ENCODE measurements around the gene KDM7A. TPM values are rescaled to one million over a fixed set of nuclear protein-coding genes. Genes with fewer than 3 reads are reported as not detected.

KDM7A gene
- total RNA-seq, 1 experiment from 2014 or later: 5.1 TPM

DNA sequence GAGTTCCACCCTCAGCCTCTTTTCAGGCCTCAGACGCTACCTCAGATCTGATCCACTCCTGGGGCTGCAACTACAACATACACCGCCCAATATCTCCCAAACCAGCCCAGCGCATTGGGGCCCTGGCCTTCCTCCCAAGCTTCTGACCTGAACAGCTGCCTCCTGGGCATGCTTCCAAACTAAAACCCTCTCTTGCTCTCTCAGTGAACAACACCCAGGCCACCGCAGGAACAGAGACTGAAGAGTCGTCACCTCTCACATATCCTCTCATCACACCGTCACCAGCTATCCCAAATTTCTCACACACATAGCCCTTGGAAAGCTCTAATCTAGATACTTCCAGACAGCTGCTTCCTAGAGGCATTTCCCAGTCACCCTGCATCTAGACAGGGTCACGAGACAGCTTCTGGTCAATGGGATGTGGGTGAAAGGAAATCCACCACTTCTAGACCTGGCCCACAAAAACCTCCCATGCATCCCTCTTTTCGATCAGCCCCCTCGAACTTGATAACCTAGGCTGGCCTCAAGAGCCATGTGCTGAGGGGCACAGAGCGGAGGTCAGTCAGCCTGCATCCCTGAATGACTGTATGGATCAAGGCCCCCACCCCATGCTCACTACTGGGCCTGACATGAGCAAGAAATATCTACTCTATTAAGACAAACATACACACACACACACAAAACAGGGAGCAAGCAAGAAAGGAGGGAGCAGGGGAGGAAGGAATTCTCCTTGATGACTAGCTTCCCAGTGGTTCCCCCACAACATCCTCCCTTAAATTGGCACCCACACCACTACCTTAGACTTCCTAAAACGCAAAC, 115.8 kb downstream of the KDM7A start:
- Mint-ChIP-seq H3K4me1 (ENCODE audit: low read depth, unreplicated experiment) (peaks cover 15% of the 10 kb centered on the region), H3K4me3 (ENCODE audit: unreplicated experiment) (peak overlapping the region; percentile 70), H3K36me3 (ENCODE audit: insufficient read depth, unreplicated experiment) (peaks cover 6% of the 10 kb centered on the region), H3K27me3 (ENCODE audit: insufficient read depth, unreplicated experiment) (no peaks in the 10 kb centered on the region), H3K9me3 (ENCODE audit: unreplicated experiment) (peaks cover 8% of the 10 kb centered on the region), H3K27ac (ENCODE audit: unreplicated experiment) (no peak overlapping the region)
- no peak overlapping the region for H3K4me3 ChIP-seq (ENCODE audit: low read depth, low read length)
- H3K4me1 ChIP-seq: no peaks in the 10 kb centered on the region
- ChIA-PET POLR2A (no interaction called here), CTCF (interaction anchor here (0.6 kb wide), 1 partner anchor 301 kb away, joined by 6 read pairs; no protein-coding TSS in a partner anchor)
- DNase-seq: no peak
- H3K9me3 ChIP-seq: peaks cover 3% of the 10 kb centered on the region
- intact Hi-C loops (cut with micrococcal nuclease; ENCODE audit: unreplicated experiment): no loop called here
- H3K36me3 ChIP-seq (ENCODE audit: control insufficient read depth, insufficient read depth, low read length): no peaks in the 10 kb centered on the region
- TF ChIP-seq, protein P1, sequence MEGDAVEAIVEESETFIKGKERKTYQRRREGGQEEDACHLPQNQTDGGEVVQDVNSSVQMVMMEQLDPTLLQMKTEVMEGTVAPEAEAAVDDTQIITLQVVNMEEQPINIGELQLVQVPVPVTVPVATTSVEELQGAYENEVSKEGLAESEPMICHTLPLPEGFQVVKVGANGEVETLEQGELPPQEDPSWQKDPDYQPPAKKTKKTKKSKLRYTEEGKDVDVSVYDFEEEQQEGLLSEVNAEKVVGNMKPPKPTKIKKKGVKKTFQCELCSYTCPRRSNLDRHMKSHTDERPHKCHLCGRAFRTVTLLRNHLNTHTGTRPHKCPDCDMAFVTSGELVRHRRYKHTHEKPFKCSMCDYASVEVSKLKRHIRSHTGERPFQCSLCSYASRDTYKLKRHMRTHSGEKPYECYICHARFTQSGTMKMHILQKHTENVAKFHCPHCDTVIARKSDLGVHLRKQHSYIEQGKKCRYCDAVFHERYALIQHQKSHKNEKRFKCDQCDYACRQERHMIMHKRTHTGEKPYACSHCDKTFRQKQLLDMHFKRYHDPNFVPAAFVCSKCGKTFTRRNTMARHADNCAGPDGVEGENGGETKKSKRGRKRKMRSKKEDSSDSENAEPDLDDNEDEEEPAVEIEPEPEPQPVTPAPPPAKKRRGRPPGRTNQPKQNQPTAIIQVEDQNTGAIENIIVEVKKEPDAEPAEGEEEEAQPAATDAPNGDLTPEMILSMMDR (IDR thresholded peaks at IDR 0.05; ENCODE audit: insufficient read depth in 1 of 2, low read depth in 1 of 2, low read length in 1 of 2, severe bottlenecking in 1 of 2, unreplicated experiment in 1 of 2): no peak
- BruUV-seq (replicated peaks): TSS peak; percentile 25
- no peaks in the 10 kb centered on the region for H3K27me3 ChIP-seq (replicated peaks; ENCODE audit: control insufficient read depth, insufficient read depth, low read length)

DNA sequence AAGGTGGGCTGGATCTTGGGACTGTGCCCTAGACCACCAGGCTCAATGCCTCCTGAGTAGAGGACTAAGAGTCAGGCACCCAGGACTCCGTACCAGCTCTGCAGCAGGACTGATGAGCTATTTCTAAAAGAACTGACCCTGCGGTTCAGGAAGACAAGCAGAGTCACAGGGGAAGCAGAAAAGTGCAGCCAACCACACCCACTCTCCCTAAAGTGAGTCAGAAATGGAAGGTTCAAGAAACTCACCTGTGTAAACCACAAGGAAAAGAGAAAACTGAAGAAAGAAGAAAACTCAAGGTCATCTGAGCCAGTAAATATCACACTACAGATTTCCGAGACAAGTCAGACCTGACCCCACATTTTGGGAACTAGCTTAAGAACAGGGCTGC, 116.5 kb downstream of the KDM7A start:
- H3K4me1 Mint-ChIP-seq (ENCODE audit: low read depth, unreplicated experiment): peaks cover 15% of the 10 kb centered on the region

More for the DNA sequence above, 116.5 kb downstream of the KDM7A start:
- Histone ChIP-seq H3K9me3 (no peaks in the 10 kb centered on the region), H3K4me1 (no peaks in the 10 kb centered on the region), H3K27me3 (replicated peaks; ENCODE audit: control insufficient read depth, insufficient read depth, low read length) (no peaks in the 10 kb centered on the region), H3K36me3 (ENCODE audit: control insufficient read depth, insufficient read depth, low read length) (no peaks in the 10 kb centered on the region), H3K4me3 (ENCODE audit: low read depth, low read length) (no peak overlapping the region)
- H3K4me3 Mint-ChIP-seq (ENCODE audit: unreplicated experiment): no peak overlapping the region
- no peak overlapping the region for H3K27ac Mint-ChIP-seq (ENCODE audit: unreplicated experiment)
- CTCF ChIA-PET: interaction anchor here (0.6 kb wide), 1 partner anchor 300 kb away, joined by 6 read pairs; no protein-coding TSS in a partner anchor
- DNase-seq: no peak
- H3K9me3 Mint-ChIP-seq (ENCODE audit: unreplicated experiment): no peaks in the 10 kb centered on the region
- POLR2A ChIA-PET: no interaction called here
- no TSS peak for BruUV-seq (replicated peaks)
- TF ChIP-seq, protein P1 (IDR thresholded peaks at IDR 0.05; ENCODE audit: insufficient read depth in 1 of 2, low read depth in 1 of 2, low read length in 1 of 2, severe bottlenecking in 1 of 2, unreplicated experiment in 1 of 2): no peak
- intact Hi-C loops (cut with micrococcal nuclease; ENCODE audit: unreplicated experiment): no loop called here
- peaks cover 6% of the 10 kb centered on the region for H3K36me3 Mint-ChIP-seq (ENCODE audit: insufficient read depth, unreplicated experiment)
- no peaks in the 10 kb centered on the region for H3K27me3 Mint-ChIP-seq (ENCODE audit: insufficient read depth, unreplicated experiment)

Data from Caco-2 (cell line).